ENCODE results near the gene SPIRE2. TPM values are rescaled to one million over a fixed set of nuclear protein-coding genes. Genes with fewer than 3 reads are reported as not detected.

SPIRE2 gene
- total and polyA plus RNA-seq, 2 experiments from 2014 or later = 18.4 to 21.7 TPM

DNA sequence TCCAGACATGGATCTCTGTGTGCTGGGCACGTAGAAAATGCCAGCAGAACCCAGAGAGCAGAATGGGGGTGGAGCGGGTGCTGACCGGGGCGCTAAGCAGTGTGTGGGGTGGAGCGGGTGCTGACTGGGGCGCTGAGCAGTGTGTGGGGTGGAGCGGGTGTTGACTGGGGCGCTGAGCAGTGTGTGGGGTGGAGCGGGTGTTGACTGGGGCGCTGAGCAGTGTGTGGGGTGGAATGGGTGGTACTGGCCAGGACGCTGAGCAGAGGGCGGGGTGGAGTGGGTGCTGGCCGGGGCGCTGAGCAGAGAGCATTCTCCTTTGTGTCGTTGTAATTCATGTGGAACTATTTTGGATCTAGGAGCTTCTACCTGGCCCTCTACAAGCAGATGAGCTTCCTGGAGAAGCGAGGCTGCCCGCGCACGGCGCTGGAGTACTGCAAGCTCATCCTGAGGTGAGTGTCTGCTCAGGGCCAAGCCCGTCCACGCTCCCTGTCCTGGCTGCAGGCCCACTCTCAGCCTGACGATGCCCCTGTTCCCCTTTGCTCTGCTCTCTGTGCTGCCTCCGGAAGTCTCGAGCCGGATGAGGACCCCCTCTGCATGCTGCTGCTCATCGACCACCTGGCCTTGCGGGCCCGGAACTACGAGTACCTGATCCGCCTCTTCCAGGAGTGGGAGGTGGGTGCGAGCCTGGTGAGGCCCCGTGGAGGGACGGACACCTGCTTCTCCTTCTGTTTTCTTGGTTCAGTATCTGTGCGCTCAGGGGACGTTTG lies 70.1 kb downstream of the SPIRE2 start:
- 97% methylated on average over 33 of the region's 36 CpGs for WGBS (ENCODE audit: low lambda C conversion rate, missing lambda C conversion rate)

DNA sequence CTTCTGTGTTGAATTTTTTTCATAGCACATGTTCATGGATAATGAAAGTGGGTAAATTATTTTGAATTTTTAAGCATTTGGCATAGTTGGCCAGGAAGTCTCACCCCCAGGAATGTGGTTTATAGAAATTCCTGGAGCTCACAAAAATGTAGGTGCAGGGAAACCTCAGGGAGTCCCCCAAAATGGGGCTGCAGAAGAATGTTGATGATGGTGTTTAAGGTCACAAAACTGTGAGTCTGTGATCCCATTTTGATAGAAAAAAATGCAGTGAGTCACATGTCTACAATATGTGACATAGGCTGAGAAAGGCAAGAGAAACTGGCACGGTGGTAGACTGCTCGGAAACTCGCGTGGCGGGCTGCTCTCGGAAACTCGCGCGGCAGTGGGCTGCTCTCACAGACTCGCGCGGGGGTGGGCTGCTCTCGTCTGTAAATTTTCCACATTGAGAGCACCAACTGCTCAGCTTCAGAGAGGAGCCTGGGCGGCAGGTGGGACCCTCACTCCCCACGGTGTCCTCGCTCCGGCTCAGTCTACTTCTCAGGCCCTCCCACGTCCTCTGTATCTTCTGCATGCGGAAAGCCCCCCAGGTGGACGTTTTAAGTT lies 71.7 kb downstream of the SPIRE2 start:
- Histone ChIP-seq H2AFZ (no peak overlapping the region), H3K27ac (no peak overlapping the region), H3K4me3 (no peak overlapping the region), H4K20me1 (ENCODE audit: insufficient read depth, poor library complexity, severe bottlenecking) (no peaks in the 10 kb centered on the region), H3K4me1 (ENCODE audit: insufficient read depth) (no peaks in the 10 kb centered on the region), H3K4me2 (no peak overlapping the region), H3K27me3 (no peaks in the 10 kb centered on the region), H3K9me3 (ENCODE audit: low read depth) (no peaks in the 10 kb centered on the region), H3K79me2 (peaks cover 3% of the 10 kb centered on the region), H3K36me3 (replicated peaks; ENCODE audit: insufficient read depth, low read depth) (no peaks in the 10 kb centered on the region), H3K9me2 (replicated peaks; ENCODE audit: insufficient read depth) (no peaks in the 10 kb centered on the region)
- no peak for DNase-seq (ENCODE audit: low spot score)
- TF ChIP-seq EZH2 (IDR thresholded peaks at IDR 0.05; ENCODE audit: borderline replicate concordance) (no peak), EZH2phosphoT487 (IDR thresholded peaks at IDR 0.05; ENCODE audit: low read depth, severe bottlenecking, unreplicated experiment) (no peak)
- TF ChIP-seq, protein P1, sequence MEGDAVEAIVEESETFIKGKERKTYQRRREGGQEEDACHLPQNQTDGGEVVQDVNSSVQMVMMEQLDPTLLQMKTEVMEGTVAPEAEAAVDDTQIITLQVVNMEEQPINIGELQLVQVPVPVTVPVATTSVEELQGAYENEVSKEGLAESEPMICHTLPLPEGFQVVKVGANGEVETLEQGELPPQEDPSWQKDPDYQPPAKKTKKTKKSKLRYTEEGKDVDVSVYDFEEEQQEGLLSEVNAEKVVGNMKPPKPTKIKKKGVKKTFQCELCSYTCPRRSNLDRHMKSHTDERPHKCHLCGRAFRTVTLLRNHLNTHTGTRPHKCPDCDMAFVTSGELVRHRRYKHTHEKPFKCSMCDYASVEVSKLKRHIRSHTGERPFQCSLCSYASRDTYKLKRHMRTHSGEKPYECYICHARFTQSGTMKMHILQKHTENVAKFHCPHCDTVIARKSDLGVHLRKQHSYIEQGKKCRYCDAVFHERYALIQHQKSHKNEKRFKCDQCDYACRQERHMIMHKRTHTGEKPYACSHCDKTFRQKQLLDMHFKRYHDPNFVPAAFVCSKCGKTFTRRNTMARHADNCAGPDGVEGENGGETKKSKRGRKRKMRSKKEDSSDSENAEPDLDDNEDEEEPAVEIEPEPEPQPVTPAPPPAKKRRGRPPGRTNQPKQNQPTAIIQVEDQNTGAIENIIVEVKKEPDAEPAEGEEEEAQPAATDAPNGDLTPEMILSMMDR (IDR thresholded peaks at IDR 0.05; ENCODE audit: poor library complexity) = no peak
- WGBS (ENCODE audit: low lambda C conversion rate, missing lambda C conversion rate) = 94% methylated on average over 20 of the region's 20 CpGs

More for the DNA sequence above, 70.1 kb downstream of the SPIRE2 start:
- Histone ChIP-seq H2AFZ (no peak overlapping the region), H3K27me3 (no peaks in the 10 kb centered on the region), H3K9me3 (ENCODE audit: low read depth) (no peaks in the 10 kb centered on the region), H4K20me1 (ENCODE audit: insufficient read depth, poor library complexity, severe bottlenecking) (no peaks in the 10 kb centered on the region), H3K79me2 (peaks cover 3% of the 10 kb centered on the region), H3K9me2 (replicated peaks; ENCODE audit: insufficient read depth) (no peaks in the 10 kb centered on the region), H3K36me3 (replicated peaks; ENCODE audit: insufficient read depth, low read depth) (no peaks in the 10 kb centered on the region), H3K27ac (no peak overlapping the region), H3K4me2 (no peak overlapping the region), H3K4me1 (ENCODE audit: insufficient read depth) (no peaks in the 10 kb centered on the region), H3K4me3 (no peak overlapping the region)
- TF ChIP-seq, protein P1 (IDR thresholded peaks at IDR 0.05; ENCODE audit: poor library complexity) = no peak
- TF ChIP-seq EZH2phosphoT487 (IDR thresholded peaks at IDR 0.05; ENCODE audit: low read depth, severe bottlenecking, unreplicated experiment) (no peak), EZH2 (IDR thresholded peaks at IDR 0.05; ENCODE audit: borderline replicate concordance) (no peak)
- no peak for DNase-seq (ENCODE audit: low spot score)

DNA sequence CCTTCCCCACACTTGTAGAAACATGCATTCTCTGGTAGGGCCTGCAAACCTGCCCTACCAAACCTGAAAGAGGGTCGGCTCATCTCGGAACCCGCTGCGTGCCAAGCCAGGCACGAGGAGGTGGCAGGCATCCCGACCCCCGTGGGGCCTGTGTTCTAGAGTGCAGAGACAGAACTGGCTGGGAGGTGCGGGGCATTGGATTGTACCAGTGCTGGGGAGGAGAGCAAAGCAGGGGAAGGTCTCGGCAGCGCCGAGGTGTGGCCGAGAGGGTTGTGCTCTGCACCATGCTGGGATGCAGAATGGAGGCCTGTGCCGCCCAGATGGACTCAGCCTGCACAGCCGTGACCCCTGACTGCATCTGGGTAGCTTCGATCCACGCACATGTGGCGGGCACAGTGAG lies 72.6 kb downstream of the SPIRE2 start:
- no peak overlapping the region for H3K27ac ChIP-seq
- H3K36me3 ChIP-seq (replicated peaks; ENCODE audit: insufficient read depth, low read depth) = no peaks in the 10 kb centered on the region
- no peaks in the 10 kb centered on the region for H3K4me1 ChIP-seq (ENCODE audit: insufficient read depth)
- H2AFZ ChIP-seq = no peak overlapping the region
- H3K9me3 ChIP-seq (ENCODE audit: low read depth) = no peaks in the 10 kb centered on the region
- no peak overlapping the region for H3K4me3 ChIP-seq
- TF ChIP-seq EZH2phosphoT487 (IDR thresholded peaks at IDR 0.05; ENCODE audit: low read depth, severe bottlenecking, unreplicated experiment) (no peak), EZH2 (IDR thresholded peaks at IDR 0.05; ENCODE audit: borderline replicate concordance) (no peak)
- TF ChIP-seq, protein P1 (IDR thresholded peaks at IDR 0.05; ENCODE audit: poor library complexity) = no peak
- peaks cover 3% of the 10 kb centered on the region for H3K79me2 ChIP-seq
- no peaks in the 10 kb centered on the region for H3K27me3 ChIP-seq
- no peak for DNase-seq (ENCODE audit: low spot score)
- 97% methylated on average over 17 of the region's 17 CpGs for WGBS (ENCODE audit: low lambda C conversion rate, missing lambda C conversion rate)
- H3K4me2 ChIP-seq = no peak overlapping the region
- H3K9me2 ChIP-seq (replicated peaks; ENCODE audit: insufficient read depth) = no peaks in the 10 kb centered on the region
- H4K20me1 ChIP-seq (ENCODE audit: insufficient read depth, poor library complexity, severe bottlenecking) = no peaks in the 10 kb centered on the region

Data from hepatocyte (in vitro differentiated cells).